ENCODE results near the gene ATP11A. TPM values are rescaled to one million over a fixed set of nuclear protein-coding genes. Genes with fewer than 3 reads are reported as not detected.

The ATP11A gene
- total RNA-seq, 1 experiment from 2014 or later, result 65.3 TPM

- no peak overlapping the region for H2BK5ac ChIP-seq (ENCODE audit: insufficient read length, low read length)
- no peaks in the 10 kb centered on the region for H4K20me1 ChIP-seq (ENCODE audit: control insufficient read depth, insufficient read depth, insufficient read length)
- H4K5ac ChIP-seq (ENCODE audit: insufficient read length, low read depth, low read length), result no peak overlapping the region
- H4K91ac ChIP-seq (ENCODE audit: insufficient read length, low read depth, low read length), result no peak overlapping the region
- H3K23ac ChIP-seq (ENCODE audit: insufficient read length, low read depth, low read length), result no peak overlapping the region
- no peaks in the 10 kb centered on the region for H3K27me3 ChIP-seq (ENCODE audit: insufficient read depth, low read length)
- H3K9me3 Mint-ChIP-seq, result peaks cover 7 to 14% of the 10 kb centered on the region in 2 experiments
- no peak overlapping the region for H3K9ac ChIP-seq (ENCODE audit: extremely low read depth, insufficient read length, low read length)
- H2AK5ac ChIP-seq (ENCODE audit: insufficient read length, low read length), result no peak overlapping the region
- no peak overlapping the region for H2BK15ac ChIP-seq (ENCODE audit: low read depth, low read length)
- no peak overlapping the region for H3K18ac ChIP-seq (ENCODE audit: insufficient read length, low read depth, low read length)
- H3K9me3 ChIP-seq (ENCODE audit: control insufficient read depth, low read depth, low read length), result no peaks in the 10 kb centered on the region
- H4K8ac ChIP-seq (replicated peaks; ENCODE audit: insufficient read length, low read depth, low read length), result no peak overlapping the region
- H3T11ph ChIP-seq (ENCODE audit: low read length), result no peak overlapping the region
- DNase-seq, result peak; percentile 83
- no peaks in the 10 kb centered on the region for H3K23me2 ChIP-seq (ENCODE audit: insufficient read length, low read depth, low read length, poor library complexity, severe bottlenecking)
- peaks cover 6 to 18% of the 10 kb centered on the region in 2 experiments for H3K4me1 Mint-ChIP-seq
- H2AFZ ChIP-seq (ENCODE audit: low read length), result no peak overlapping the region
- no peaks in the 10 kb centered on the region for H3K4me1 ChIP-seq (ENCODE audit: insufficient read depth, low read length)
- H3K27ac Mint-ChIP-seq, result peak overlapping the region in 1 of 3 experiments; percentile 73; a peak in 2 of 7 replicates
- peak; percentile 95 for TF ChIP-seq CTCF (conservative IDR thresholded peaks at IDR 0.05)
- no peak overlapping the region for H3K4me2 ChIP-seq (ENCODE audit: insufficient read depth, insufficient read length, low read length)
- no peak overlapping the region for H3K27ac ChIP-seq (ENCODE audit: insufficient read length, low read depth, low read length)
- whole genome bisulfite sequencing (ENCODE audit: extremely low coverage, insufficient read length, low lambda C conversion rate), result no CpG with 5 or more reads among the region's 40 CpGs
- H3K79me1 ChIP-seq (ENCODE audit: insufficient read depth, low read depth, low read length, poor library complexity, severe bottlenecking), result no peaks in the 10 kb centered on the region
- H2BK12ac ChIP-seq (ENCODE audit: insufficient read length, low read depth, low read length), result no peak overlapping the region
- H3K4me3 Mint-ChIP-seq, result no peak overlapping the region
- H3K14ac ChIP-seq (ENCODE audit: insufficient read depth, low read length), result no peak overlapping the region
- H3K4ac ChIP-seq (ENCODE audit: low read depth, low read length), result no peak overlapping the region
- H2BK120ac ChIP-seq (ENCODE audit: low read depth, low read length, poor library complexity, severe bottlenecking), result no peak overlapping the region
- H2BK20ac ChIP-seq (ENCODE audit: low read depth, low read length, poor library complexity, severe bottlenecking), result no peak overlapping the region
- H3K36me3 Mint-ChIP-seq (ENCODE audit: insufficient read depth in 1 of 3, low read depth in 3 of 3), result peaks cover 26 to 66% (median 62%) of the 10 kb centered on the region in 3 experiments
- no peaks in the 10 kb centered on the region for H3K79me2 ChIP-seq (ENCODE audit: insufficient read depth, low read length)
- no peak overlapping the region for H3K56ac ChIP-seq (ENCODE audit: insufficient read length, low read depth, low read length)
- H3K27me3 Mint-ChIP-seq (ENCODE audit: low read depth), result no peaks in the 10 kb centered on the region
These were observed 184.3 kb downstream of the ATP11A start for GRCh38 chr13:112873851-112874750.

Data from H9 (cell line).